ENCODE measurements around the gene VEGFA.

VEGFA gene

GRCh38 chr6:43760210-43761168 is 9.5 kb upstream of the VEGFA start:
- FAIRE-seq: no peak

GRCh38 chr6:43761666-43762409 is 8.2 kb upstream of the VEGFA start:
- no peak for FAIRE-seq

- no peak for FAIRE-seq
Measured at GRCh38 chr6:43762410-43762768, 7.6 kb upstream of the VEGFA start.

GRCh38 chr6:43762966-43763695 is 6.9 kb upstream of the VEGFA start:
- no peak for FAIRE-seq

GRCh38 chr6:43763812-43764522 is 6.0 kb upstream of the VEGFA start:
- FAIRE-seq: no peak

- no peak for FAIRE-seq
Measured at GRCh38 chr6:43764772-43765171, 5.2 kb upstream of the VEGFA start.

GRCh38 chr6:43765776-43766499 is 4.1 kb upstream of the VEGFA start:
- FAIRE-seq: no peak

GRCh38 chr6:43766500-43766853 is 3.5 kb upstream of the VEGFA start:
- no peak for FAIRE-seq

- FAIRE-seq: no peak
Measured at GRCh38 chr6:43766964-43767461, 3.0 kb upstream of the VEGFA start.

- FAIRE-seq: no peak
Measured at GRCh38 chr6:43767553-43768505, 2.2 kb upstream of the VEGFA start.

- FAIRE-seq: no peak
Measured at GRCh38 chr6:43768506-43768860, 1.5 kb upstream of the VEGFA start.

- FAIRE-seq: no peak
Measured at GRCh38 chr6:43768983-43769525, 957 bp upstream of the VEGFA start.

- no peak for FAIRE-seq
Measured at GRCh38 chr6:43770372-43771209, 580 bp downstream of the VEGFA start.

- FAIRE-seq: no peak
Measured at GRCh38 chr6:43771210-43771857, 1.3 kb downstream of the VEGFA start.

- no peak for FAIRE-seq
Measured at GRCh38 chr6:43771858-43772680, 2.1 kb downstream of the VEGFA start.

- no peak for FAIRE-seq
Measured at GRCh38 chr6:43772681-43773049, 2.7 kb downstream of the VEGFA start.

- FAIRE-seq: no peak
Measured at GRCh38 chr6:43773050-43773979, 3.3 kb downstream of the VEGFA start.
